Tibial nerve (tissue), 4 donors: ENCODE data around the gene TEX36. TPM values are rescaled to one million over a fixed set of nuclear protein-coding genes. Genes with fewer than 3 reads are reported as not detected.

ENCODE experiments used
- DNase-seq, 2 donors: peaks; one replicate each; pipeline ENCODE4 v3.0.0-alpha.2; 2019; ENCODE audit warnings: low spot score in 2 of 2
- H3K27ac ChIP-seq, 4 donors: fragments of 200-600 bp; sonication (generic) in 3 of 4; one replicate each; pipeline ENCODE4 v1.5.1; 2017 to 2019; ENCODE audit warnings: mild to moderate bottlenecking in 1 of 4
- H3K27me3 ChIP-seq, 2 donors: fragments of 200-600 bp; sonication (generic) in 1 of 2; one replicate each; pipeline versions ENCODE4 v1.5.1 to v1.6.0; 2017 to 2019
- H3K36me3 ChIP-seq, 3 donors: fragments of 200-600 bp; sonication (generic); one replicate each; pipeline ENCODE4 v1.5.1; 2018 to 2019
- H3K4me1 ChIP-seq, 4 donors: fragments of 200-600 bp; sonication (generic) in 3 of 4; one replicate each; pipeline ENCODE4 v1.5.1; 2017 to 2019
- H3K4me3 ChIP-seq, 4 donors: fragments of 200-600 bp; sonication (generic) in 3 of 4; one replicate each; pipeline ENCODE4 v1.5.1; 2017 to 2019; ENCODE audit warnings: mild to moderate bottlenecking in 1 of 4, moderate library complexity in 1 of 4
- H3K9me3 ChIP-seq, 4 donors: fragments of 200-600 bp; sonication (generic) in 3 of 4; one replicate each; pipeline ENCODE4 v1.5.1; 2017 to 2019
- CTCF ChIP-seq, 5 experiments: fragments of 200-600 bp in 3 of 5; fragments of 450-650 bp in 2 of 5; sonication (generic) in 3 of 5; IDR thresholded peaks; one replicate each; pipeline ENCODE4 v1.5.1; 2016 to 2019; ENCODE audit warnings: antibody characterized with exemption in 5 of 5, mild to moderate bottlenecking in 3 of 5, moderate library complexity in 2 of 5
- EP300 ChIP-seq, 2 donors: sonication (generic); formaldehyde crosslinking; IDR thresholded peaks; one replicate each; pipeline ENCODE4 v1.6.1; 2017; ENCODE audit warnings: antibody characterized with exemption in 2 of 2, mild to moderate bottlenecking in 1 of 2
- POLR2A ChIP-seq, 2 donors: fragments of 450-650 bp; IDR thresholded peaks; one replicate each; pipeline ENCODE4 v1.6.1; 2017; ENCODE audit warnings: antibody characterized with exemption in 2 of 2, mild to moderate bottlenecking in 2 of 2, moderate library complexity in 2 of 2
- WGBS, 2 donors: methylation state at CpG; one replicate each; pipeline ENCODE4 v1.1.5; 2018; 5-methylcytosine and 5-hydroxymethylcytosine counted together
- total RNA-seq, 4 donors: library from RNA; depleted of rRNA; stranded (reverse); fragments of >200 nt; gene quantifications; one replicate each; pipeline ENCODE4 v1.1.0, GENCODE V29; 2016

Gene TEX36
- total RNA-seq, 4 donors from 2014 or later, result not detected

DNA sequence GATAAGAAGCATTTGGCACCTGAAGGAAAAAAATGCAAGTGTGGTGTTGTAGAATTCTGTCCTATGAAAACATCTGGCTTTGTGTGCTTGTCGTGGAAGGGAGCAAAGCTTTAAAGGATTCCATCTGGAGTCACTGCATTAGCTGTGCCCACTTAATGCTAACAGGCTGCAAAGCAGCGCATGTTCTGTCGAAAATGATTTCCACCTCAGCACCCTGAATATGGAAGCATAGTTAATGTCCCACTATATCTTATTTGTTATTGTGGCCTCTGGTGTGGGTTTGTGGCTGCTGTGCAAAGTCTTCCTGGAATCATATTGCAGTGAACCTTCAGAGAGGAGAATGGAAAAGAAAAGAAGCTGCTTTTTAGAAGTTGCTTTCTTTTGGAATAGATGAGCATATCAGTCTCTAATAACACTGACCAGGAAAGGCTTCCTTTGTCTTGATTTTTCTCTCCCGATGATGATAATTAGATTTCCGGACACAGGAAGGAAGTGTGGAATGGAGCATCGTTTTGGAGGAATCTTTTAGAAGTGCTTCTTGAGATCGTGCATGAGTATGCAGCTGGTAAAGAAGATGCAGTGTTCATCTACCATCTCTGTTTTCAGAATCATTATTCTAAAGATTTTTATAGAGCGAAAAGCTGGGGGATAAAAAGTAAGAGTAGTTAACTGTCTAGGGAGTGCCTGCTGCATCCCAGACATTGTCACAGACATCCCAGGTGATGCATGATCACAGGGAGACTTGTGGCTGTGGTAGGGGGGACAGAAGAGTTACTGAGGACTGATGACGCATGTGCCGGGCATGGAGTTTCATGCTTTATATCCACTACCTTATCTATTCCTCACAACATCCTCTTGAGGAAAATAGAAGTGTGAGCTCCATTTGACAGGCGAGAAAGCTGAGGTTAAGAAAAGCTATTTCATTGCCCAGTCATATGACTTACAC, 54.6 kb downstream of the TEX36 start:
- H3K27ac ChIP-seq, result no peak overlapping the region
- TF ChIP-seq EP300 (IDR thresholded peaks at IDR 0.05), result no peak
- no peak for TF ChIP-seq POLR2A (IDR thresholded peaks at IDR 0.05)
- TF ChIP-seq CTCF (IDR thresholded peaks at IDR 0.05), result no peak
- DNase-seq, result no peak
- no peaks in the 10 kb centered on the region for H3K36me3 ChIP-seq
- H3K4me3 ChIP-seq, result no peak overlapping the region
- 59 to 60% methylated on average over 11 of the region's 11 CpGs for WGBS, 2 donors
- H3K4me1 ChIP-seq, result no peaks in the 10 kb centered on the region
- no peaks in the 10 kb centered on the region for H3K9me3 ChIP-seq
- no peaks in the 10 kb centered on the region for H3K27me3 ChIP-seq

- Histone ChIP-seq H3K9me3 (no peaks in the 10 kb centered on the region), H3K27ac (no peak overlapping the region), H3K4me1 (no peaks in the 10 kb centered on the region), H3K27me3 (no peaks in the 10 kb centered on the region), H3K36me3 (no peaks in the 10 kb centered on the region), H3K4me3 (no peak overlapping the region)
- DNase-seq, result no peak
- 87 to 88% methylated on average over 4 of the region's 4 CpGs for WGBS, 2 donors
- TF ChIP-seq POLR2A (IDR thresholded peaks at IDR 0.05) (no peak), CTCF (IDR thresholded peaks at IDR 0.05) (no peak), EP300 (IDR thresholded peaks at IDR 0.05) (no peak)
Observed at GRCh38 chr10:125627646-125628045, 55.3 kb downstream of the TEX36 start.

- H3K9me3 ChIP-seq, result no peaks in the 10 kb centered on the region
- H3K27ac ChIP-seq, result no peak overlapping the region
- no peaks in the 10 kb centered on the region for H3K27me3 ChIP-seq
- TF ChIP-seq EP300 (IDR thresholded peaks at IDR 0.05) (no peak), CTCF (IDR thresholded peaks at IDR 0.05) (no peak), POLR2A (IDR thresholded peaks at IDR 0.05) (no peak)
- WGBS, 2 donors, result 30 to 35% methylated on average over 6 of the region's 6 CpGs
- H3K4me1 ChIP-seq, result no peaks in the 10 kb centered on the region
- no peak for DNase-seq
- no peak overlapping the region for H3K4me3 ChIP-seq
- no peaks in the 10 kb centered on the region for H3K36me3 ChIP-seq
Observed at GRCh38 chr10:125626671-125627070, 56.3 kb downstream of the TEX36 start.

- DNase-seq, result no peak
- peaks cover 0 to 7% (median 0%) of the 10 kb centered on the region in 4 donors for H3K9me3 ChIP-seq
- no peak overlapping the region for H3K4me3 ChIP-seq
- H3K27ac ChIP-seq, result no peak overlapping the region
- H3K36me3 ChIP-seq, result no peaks in the 10 kb centered on the region
- 88 to 92% methylated on average over 12 of the region's 12 CpGs for WGBS, 2 donors
- H3K4me1 ChIP-seq, result no peaks in the 10 kb centered on the region
- TF ChIP-seq CTCF (IDR thresholded peaks at IDR 0.05) (no peak), POLR2A (IDR thresholded peaks at IDR 0.05) (no peak), EP300 (IDR thresholded peaks at IDR 0.05) (no peak)
- no peaks in the 10 kb centered on the region for H3K27me3 ChIP-seq
Observed at GRCh38 chr10:125625586-125625985, 57.4 kb downstream of the TEX36 start.

DNA sequence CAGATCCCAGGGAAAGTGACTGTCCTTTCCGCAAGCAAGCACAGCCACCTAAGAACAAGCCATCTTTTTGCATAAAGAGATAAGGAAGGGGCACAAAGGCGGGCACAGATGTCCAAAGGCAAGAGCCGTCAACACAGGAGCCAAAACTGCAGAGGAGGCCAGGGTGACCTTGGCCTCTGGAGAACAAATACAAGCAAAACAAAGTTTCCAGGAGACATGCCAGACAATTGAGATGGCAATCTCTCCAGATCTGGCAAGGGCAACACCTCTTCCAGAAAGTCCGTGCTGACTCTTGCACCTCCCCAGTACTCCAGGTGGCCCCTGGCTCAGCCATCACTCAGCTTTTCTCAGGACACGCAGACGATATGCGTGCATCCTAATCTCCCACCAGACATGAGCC, 58.2 kb downstream of the TEX36 start:
- Histone ChIP-seq H3K4me3 (no peak overlapping the region), H3K27me3 (no peaks in the 10 kb centered on the region), H3K27ac (no peak overlapping the region), H3K36me3 (no peaks in the 10 kb centered on the region), H3K9me3 (peaks cover 0 to 7% (median 0%) of the 10 kb centered on the region in 4 donors), H3K4me1 (no peaks in the 10 kb centered on the region)
- TF ChIP-seq CTCF (IDR thresholded peaks at IDR 0.05) (no peak), EP300 (IDR thresholded peaks at IDR 0.05) (no peak), POLR2A (IDR thresholded peaks at IDR 0.05) (no peak)
- DNase-seq, result no peak
- 77 to 84% methylated on average over 7 of the region's 7 CpGs for WGBS, 2 donors
